K562 (cell line): ENCODE results near the gene TENM4. TPM values are rescaled to one million over a fixed set of nuclear protein-coding genes. Genes with fewer than 3 reads are reported as not detected.

ENCODE experiments used
- ATAC-seq: fragments of 200-7000 bp; cut with Tn5 transposase; 3 replicates; pipeline ENCODE4 v1.9.1; 2020; ENCODE audit warnings: moderate library complexity
- BruUV-seq: library from RNA; stranded (reverse); fragments of 400-500 nt; replicated peaks from 2 replicates; lab custom pipeline; 2021; lab: Mats Ljungman, UMichigan
- CTCF ChIA-PET: fragments of 300-600 bp; formaldehyde crosslinking; extraction: SDS; loops from one replicate; lab custom pipeline; 2021; ENCODE audit warnings: low intra/inter-chr PET ratio; lab: Yijun Ruan, JAX
- POLR2A ChIA-PET: fragments of 300-600, 350-650 bp; sonication (Branson Sonifier 250); formaldehyde crosslinking; extraction: SDS; loops from one replicate; lab custom pipeline; 2021; ENCODE audit warnings: antibody characterized with exemption, inconsistent platforms; lab: Yijun Ruan, JAX
- DNase-seq, 4 experiments: peaks; one replicate each; pipeline versions ENCODE4 v3.0.0 to v3.0.0-alpha.2; 2011 to 2018; ENCODE audit warnings: low spot score in 3 of 4, mixed read lengths in 3 of 4; ENCODE audit errors: extremely low read depth in 1 of 4
- FAIRE-seq: peaks from 2 replicates; lab custom pipeline; 2011; peaks lifted over from hg19 to GRCh38; lab: Jason Lieb, UNC
- H2AFZ ChIP-seq: 2 replicates; pipeline ENCODE4 v1.6.0; 2011; ENCODE audit warnings: low read depth, low read length, control low read depth, inconsistent platforms
- H3K27ac ChIP-seq: fragments of 200-600 bp; 3 replicates; pipeline ENCODE4 v1.8.0; 2011; ENCODE audit warnings: low read depth, mild to moderate bottlenecking, control low read depth, inconsistent platforms, low read length, moderate library complexity, mixed read lengths; ENCODE audit errors: extremely low read depth
- H3K27me3 ChIP-seq, 2 experiments: fragments of 300-600 bp in 1 of 2; 2 replicates in 1 of 2; 3 replicates in 1 of 2; pipeline versions ENCODE4 v1.6.0 to v1.8.0; 2011; ENCODE audit warnings: inconsistent platforms in 2 of 2, low read length in 2 of 2, mild to moderate bottlenecking in 1 of 2, mixed read lengths in 1 of 2, moderate library complexity in 1 of 2; ENCODE audit not compliant: control insufficient read depth in 2 of 2, insufficient read depth in 2 of 2
- H3K36me3 ChIP-seq: fragments of 300-600 bp; 3 replicates; pipeline ENCODE4 v1.8.0; 2011; ENCODE audit warnings: mild to moderate bottlenecking, low read length, inconsistent platforms; ENCODE audit not compliant: control insufficient read depth, insufficient read depth
- H3K4me1 ChIP-seq, 2 experiments: fragments of 200-600 bp in 1 of 2; replicated peaks in 1 of 2; 2 replicates in 1 of 2; 3 replicates in 1 of 2; pipeline versions ENCODE4 v1.5.1 to v1.8.0; 2011; ENCODE audit warnings: inconsistent platforms in 2 of 2, low read length in 2 of 2, mild to moderate bottlenecking in 1 of 2, mixed read lengths in 1 of 2, moderate library complexity in 1 of 2; ENCODE audit not compliant: control insufficient read depth in 2 of 2, insufficient read depth in 2 of 2
- H3K4me2 ChIP-seq: 2 replicates; pipeline ENCODE4 v1.6.1; 2011; ENCODE audit warnings: low read length, control low read depth, inconsistent platforms, mixed read lengths; ENCODE audit not compliant: insufficient read depth
- H3K4me3 ChIP-seq: fragments of 200-600 bp; sonication (generic), shearing (Covaris generic); 2 replicates; pipeline ENCODE4 v1.5.1; 2016; ENCODE audit warnings: control low read depth, inconsistent platforms
- H3K79me2 ChIP-seq: fragments of 200-600 bp; 3 replicates; pipeline ENCODE4 v1.8.0; 2011; ENCODE audit warnings: low read length, inconsistent platforms; ENCODE audit not compliant: control insufficient read depth, insufficient read depth
- H3K9ac ChIP-seq, 2 experiments: 2 replicates each; pipeline versions ENCODE4 v1.6.0 to v1.6.1; 2011; ENCODE audit warnings: low read depth in 2 of 2, low read length in 2 of 2, control low read depth in 1 of 2, inconsistent platforms in 1 of 2, mild to moderate bottlenecking in 1 of 2, mixed read lengths in 1 of 2; ENCODE audit not compliant: insufficient read depth in 1 of 2
- H3K9me1 ChIP-seq: one replicate; pipeline ENCODE4 v1.6.0; 2011; ENCODE audit warnings: inconsistent platforms, mild to moderate bottlenecking, low read length, moderate library complexity; ENCODE audit not compliant: control insufficient read depth, insufficient read depth
- H3K9me3 ChIP-seq: replicated peaks from 2 replicates; pipeline ENCODE4 v1.5.1; 2011; ENCODE audit warnings: low read depth, low read length, inconsistent platforms; ENCODE audit not compliant: control insufficient read depth, insufficient read depth
- H4K20me1 ChIP-seq: replicated peaks from 2 replicates; pipeline ENCODE4 v1.6.1; 2011; ENCODE audit warnings: low read length, inconsistent platforms, mixed read lengths; ENCODE audit not compliant: control insufficient read depth, insufficient read depth
- DPF2 ChIP-seq: fragments of 450-650 bp; IDR thresholded peaks from 2 replicates; pipeline ENCODE4 v1.6.1; 2016
- GABPB2 ChIP-seq: fragments of 250-450 bp; sonication (Bioruptor Pico); conservative IDR thresholded peaks from 2 replicates; pipeline ENCODE4 v1.5.1; 2021; ENCODE audit warnings: mild to moderate bottlenecking
- KLF16 ChIP-seq: IDR thresholded peaks from 2 replicates; pipeline ENCODE4 v1.6.1; 2016; ENCODE audit warnings: antibody characterized with exemption
- MIER1 ChIP-seq: fragments of 450-650 bp; IDR thresholded peaks from 2 replicates; pipeline ENCODE4 v1.6.1; 2016; ENCODE audit warnings: antibody characterized with exemption, mild to moderate bottlenecking, low read depth
- NRF1 ChIP-seq, 2 experiments: fragments of 450-650 bp; IDR thresholded peaks in 1 of 2; conservative IDR thresholded peaks in 1 of 2; 2 replicates each; pipeline ENCODE4 v1.6.1; 2014; ENCODE audit warnings: mild to moderate bottlenecking in 2 of 2
- PURB ChIP-seq: sonication (generic); formaldehyde crosslinking; IDR thresholded peaks from 2 replicates; pipeline ENCODE4 v1.9.0; 2021; ENCODE audit warnings: low read depth, mild to moderate bottlenecking, missing genetic modification reagents
- SOX6 ChIP-seq: fragments of 450-650 bp; IDR thresholded peaks from 2 replicates; pipeline ENCODE4 v1.6.1; 2014; ENCODE audit warnings: mild to moderate bottlenecking
- TAF1 ChIP-seq: IDR thresholded peaks from 2 replicates; pipeline ENCODE4 v1.6.1; 2011; ENCODE audit warnings: mild to moderate bottlenecking, low read length, moderate library complexity; ENCODE audit not compliant: insufficient read depth, control insufficient read depth, severe bottlenecking; ENCODE audit errors: extremely low read depth
- TFE3 ChIP-seq: fragments of 450-650 bp; formaldehyde crosslinking; IDR thresholded peaks from 2 replicates; pipeline ENCODE4 v1.4.0; 2020; ENCODE audit warnings: mild to moderate bottlenecking, mixed read lengths
- ZBTB43 ChIP-seq: sonication (generic); formaldehyde crosslinking; IDR thresholded peaks from 2 replicates; pipeline ENCODE4 v1.8.0; 2023; ENCODE audit warnings: mild to moderate bottlenecking, missing genetic modification reagents
- ZNF764 ChIP-seq: fragments of 250-450 bp; sonication (Bioruptor Pico); IDR thresholded peaks from 2 replicates; pipeline ENCODE4 v1.4.0; 2020; ENCODE audit warnings: low read depth, mild to moderate bottlenecking, moderate library complexity
- WGBS: fragments of 100-300 bp; shearing (Covaris generic); methylation state at CpG from one replicate; pipeline ENCODE4 v1.1.6; 2016; ENCODE audit warnings: low coverage, mixed read lengths; ENCODE audit not compliant: insufficient coverage; ENCODE audit errors: missing lambda C conversion rate; 5-methylcytosine and 5-hydroxymethylcytosine counted together
- in situ Hi-C: fragments of 300-500 bp; cut with MboI; formaldehyde crosslinking; loops from 4 replicates; pipeline ENCODE4 v1.15.0; 2018; ENCODE audit warnings: inconsistent platforms, mixed read lengths
- intact Hi-C: fragments of 100-400 bp; cut with micrococcal nuclease; formaldehyde crosslinking; loops from 2 replicates; pipeline ENCODE4 v1.14.2; 2022
- polyA plus RNA-seq, 8 experiments: library from polyadenylated mRNA; depleted of rRNA in 4 of 8; stranded (reverse) in 5 of 8; unstranded in 3 of 8; fragments of >200 nt; fragmentation: Nextera tagmentation in 2 of 8; fragmentation: Illumina TruSeq in 1 of 8; extraction: Ambion mirVana in 2 of 8; extraction: Trizol in 1 of 8; gene quantifications; 2 replicates each; pipeline versions ENCODE4 v1.2.1 to v1.2.3, GENCODE V29; 2011 to 2014; ENCODE audit warnings: inconsistent platforms in 1 of 8, missing spikeins in 1 of 8
- total RNA-seq, 7 experiments: library from RNA; depleted of rRNA in 6 of 7; stranded (reverse); fragments of >200 nt in 6 of 7; fragmentation: Illumina TruSeq in 2 of 7; extraction: Trizol in 2 of 7; gene quantifications; 2 replicates each; pipeline versions ENCODE4 v1.2.1 to v1.2.3, GENCODE V29; 2011 to 2021; ENCODE audit warnings: low replicate concordance in 1 of 7

TENM4 gene
- total and polyA plus RNA-seq, 9 of the 15 experiments (the other 6 are each of a cell fraction or from before 2014, with no cell fraction given), result 0.16 TPM; not detected in 8

DNA sequence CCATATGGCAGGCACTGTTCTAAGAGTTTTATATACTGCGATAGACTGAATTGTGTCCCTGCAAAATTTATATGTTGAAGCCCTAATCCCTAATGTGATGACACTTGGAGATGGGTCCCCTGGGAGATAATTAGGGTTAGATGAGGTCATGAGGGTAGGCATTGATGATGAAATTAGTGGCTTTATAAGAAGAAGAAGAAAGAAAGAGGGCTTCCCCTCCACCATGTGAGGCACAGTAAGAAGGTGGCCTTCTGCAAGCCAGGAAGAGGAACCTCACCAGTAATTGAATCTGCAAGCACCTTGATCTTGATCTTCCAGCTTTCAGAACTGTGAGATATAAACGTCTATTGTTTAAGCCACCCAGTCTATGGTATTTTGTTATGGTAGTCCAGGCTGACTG is 46.6 kb upstream of the TENM4 start:
- FAIRE-seq (no peak), ATAC-seq (no peak), DNase-seq (no peak)
- BruUV-seq, result no TSS peak
- Histone ChIP-seq H3K9ac (no peak overlapping the region), H3K27ac (no peak overlapping the region), H3K4me3 (no peak overlapping the region), H3K9me3 (no peaks in the 10 kb centered on the region), H3K4me2 (no peak overlapping the region), H3K79me2 (no peaks in the 10 kb centered on the region), H4K20me1 (no peaks in the 10 kb centered on the region), H3K27me3 (no peaks in the 10 kb centered on the region), H3K9me1 (no peaks in the 10 kb centered on the region), H2AFZ (no peak overlapping the region), H3K4me1 (no peaks in the 10 kb centered on the region), H3K36me3 (no peaks in the 10 kb centered on the region)
- in situ Hi-C loops (no loop called here), intact Hi-C loops (no loop called here)
- ChIA-PET CTCF (no interaction called here), POLR2A (no interaction called here)
- WGBS, result 2% methylated on average over 2 of the region's 2 CpGs
- TF ChIP-seq NRF1 (conservative IDR thresholded peaks at IDR 0.05 in 1 of 2, IDR thresholded peaks at IDR 0.05 in 1 of 2), result no peak
- TF ChIP-seq PURB (CRISPR knock-in tag), result no peak
- TF ChIP-seq ZBTB43 (CRISPR knock-in tag), result no peak
- no peak for TF ChIP-seq ZNF764 (CRISPR knock-in tag)
- no peak for TF ChIP-seq GABPB2 (CRISPR knock-in tag)
- TF ChIP-seq MIER1, result no peak
- no peak for TF ChIP-seq SOX6
- no peak for TF ChIP-seq KLF16
- no peak for TF ChIP-seq TAF1
- no peak for TF ChIP-seq DPF2
- TF ChIP-seq TFE3 (CRISPR knock-in tag), result no peak
